ENCODE measurements around the gene RPGRIP1L. TPM values are rescaled to one million over a fixed set of nuclear protein-coding genes. Genes with fewer than 3 reads are reported as not detected.

The RPGRIP1L gene
- total and polyA plus RNA-seq, 9 of the 15 experiments (the other 6 are each of a cell fraction or from before 2014, with no cell fraction given), result 3.2 to 7.7 (median 5.8) TPM

GRCh38 chr16:53712065-53712464, 8.4 kb upstream of the RPGRIP1L start (continued):
- no peak for TF ChIP-seq ZNF561 (CRISPR knock-in tag; conservative IDR thresholded peaks at IDR 0.05)
- TF ChIP-seq SMARCA5 (IDR thresholded peaks at IDR 0.05), result no peak
- TF ChIP-seq KAT8 (IDR thresholded peaks at IDR 0.05; ENCODE audit: low read depth), result no peak
- no peak for TF ChIP-seq STAT5A (IDR thresholded peaks at IDR 0.05; ENCODE audit: borderline replicate concordance, low read length)

- 38% methylated on average over 3 of the region's 3 CpGs for WGBS (ENCODE audit: insufficient coverage, low coverage, missing lambda C conversion rate)
- Histone ChIP-seq H3K9me1 (ENCODE audit: control insufficient read depth, insufficient read depth, low read length) (no peaks in the 10 kb centered on the region), H2AFZ (ENCODE audit: low read depth, low read length) (no peak overlapping the region), H3K4me1 (replicated peaks in 1 of 2; ENCODE audit: control insufficient read depth in 2 of 2, insufficient read depth in 2 of 2, low read length in 2 of 2) (no peaks in the 10 kb centered on the region), H4K20me1 (replicated peaks; ENCODE audit: control insufficient read depth, insufficient read depth, low read length) (no peaks in the 10 kb centered on the region), H3K4me3 (no peak overlapping the region), H3K27ac (ENCODE audit: extremely low read depth, low read depth, low read length) (no peak overlapping the region), H3K4me2 (ENCODE audit: insufficient read depth, low read length) (no peak overlapping the region), H3K9me3 (replicated peaks; ENCODE audit: control insufficient read depth, insufficient read depth, low read depth, low read length) (no peaks in the 10 kb centered on the region), H3K27me3 (ENCODE audit: control insufficient read depth in 2 of 2, insufficient read depth in 2 of 2, low read length in 2 of 2) (no peaks in the 10 kb centered on the region), H3K36me3 (ENCODE audit: control insufficient read depth, insufficient read depth, low read length) (no peaks in the 10 kb centered on the region), H3K9ac (ENCODE audit: insufficient read depth in 1 of 2, low read depth in 2 of 2, low read length in 2 of 2) (no peak overlapping the region), H3K79me2 (ENCODE audit: control insufficient read depth, insufficient read depth, low read length) (no peaks in the 10 kb centered on the region)
- intact Hi-C loops (cut with micrococcal nuclease) (no loop called here), in situ Hi-C loops (cut with MboI) (no loop called here)
- ChIA-PET POLR2A (no interaction called here), CTCF (ENCODE audit: low intra/inter-chr PET ratio) (no interaction called here)
- TF ChIP-seq CBX1 (IDR thresholded peaks at IDR 0.05; ENCODE audit: low read depth), result no peak
- no peak for TF ChIP-seq TFE3 (CRISPR knock-in tag; IDR thresholded peaks at IDR 0.05)
- TF ChIP-seq ZNF431 (CRISPR knock-in tag; IDR thresholded peaks at IDR 0.05), result no peak
- BruUV-seq (replicated peaks), result no TSS peak
- FAIRE-seq (no peak), ATAC-seq (no peak), DNase-seq (ENCODE audit: extremely low read depth in 1 of 4, low spot score in 3 of 4) (no peak)
Measured at GRCh38 chr16:53711390-53711789, 7.7 kb upstream of the RPGRIP1L start.
